ENCODE data around the gene CECR2.

Gene CECR2

DNA sequence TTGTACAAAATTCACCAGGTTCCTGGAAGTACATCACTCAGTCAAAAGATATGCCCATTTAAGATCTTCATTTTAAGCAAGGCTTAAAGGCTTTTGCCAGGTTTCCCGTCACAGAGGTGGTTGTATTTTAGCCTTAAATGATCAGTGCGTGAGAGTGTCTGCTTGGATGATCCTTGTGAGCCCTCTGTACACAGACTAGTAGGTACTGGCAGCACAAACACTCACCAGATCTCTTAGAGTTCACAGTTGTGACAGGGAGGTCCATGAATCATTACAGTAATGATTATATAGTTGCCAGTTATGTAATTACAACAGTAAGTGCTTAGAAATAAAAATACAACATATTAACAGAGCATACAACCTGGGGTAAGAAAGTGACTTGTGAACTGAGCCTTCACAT lies 109.9 kb downstream of the CECR2 start:
- no peak overlapping the region for H3K4me3 Mint-ChIP-seq
- DNase-seq, result no peak
- H3K4me1 Mint-ChIP-seq, result no peaks in the 10 kb centered on the region
- no peaks in the 10 kb centered on the region for H3K9me3 Mint-ChIP-seq
- ATAC-seq, result no peak
- no peak overlapping the region for H3K27ac Mint-ChIP-seq
- H3K36me3 Mint-ChIP-seq (ENCODE audit: low read depth), result no peaks in the 10 kb centered on the region
- peaks cover 15% of the 10 kb centered on the region for H3K27me3 Mint-ChIP-seq

DNA sequence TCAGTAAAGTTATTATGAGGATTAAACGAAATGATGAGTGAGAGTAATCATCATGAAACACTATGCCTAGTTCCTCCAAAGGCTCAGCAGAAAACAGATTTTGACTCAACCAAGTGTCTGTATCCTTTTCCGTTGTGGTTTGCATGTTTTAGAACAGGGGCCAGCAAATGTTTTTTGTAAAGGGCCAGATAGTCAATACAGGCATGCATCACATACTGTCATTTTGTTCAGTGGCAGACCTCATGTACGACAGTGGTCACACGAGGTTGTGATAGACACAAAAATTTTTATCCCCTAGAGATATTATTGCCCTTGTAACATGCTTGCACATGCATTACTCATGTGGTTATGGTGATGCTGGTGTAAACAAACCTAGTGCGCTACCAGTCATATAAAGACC lies 112.2 kb downstream of the CECR2 start:
- no peak for ATAC-seq

DNA sequence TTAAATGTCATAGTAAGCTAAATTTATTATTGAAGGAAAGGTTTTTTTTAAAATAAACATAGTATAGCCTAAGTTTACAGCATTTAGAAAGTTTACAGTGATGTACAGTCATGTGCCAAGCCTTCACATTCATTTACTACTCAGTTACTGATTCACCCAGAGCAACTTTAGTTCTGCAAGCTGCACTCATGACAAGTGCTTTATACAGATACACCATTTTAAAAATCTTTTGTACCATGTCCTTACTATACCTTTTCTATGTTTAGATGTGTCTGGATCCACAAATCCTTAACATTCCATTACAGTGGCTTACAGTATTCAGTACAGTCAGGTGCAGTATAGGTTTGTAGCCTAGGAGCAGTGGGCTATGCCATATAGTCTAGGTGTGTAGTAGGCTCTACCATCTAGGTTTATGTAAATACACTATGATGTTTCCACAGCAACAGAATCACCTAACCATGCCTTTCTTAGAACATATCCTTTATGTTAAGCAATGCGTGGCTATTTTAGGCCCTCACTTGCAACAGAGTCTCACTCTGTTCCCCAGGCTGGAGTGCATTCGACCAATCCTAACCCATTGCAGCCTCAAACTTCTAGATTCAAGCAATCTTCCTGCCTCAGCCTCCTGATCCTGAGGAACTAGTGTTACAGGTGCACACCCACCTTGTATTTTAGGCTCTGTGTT lies 114.6 kb downstream of the CECR2 start:
- ATAC-seq, result no peak
- H3K4me3 Mint-ChIP-seq, result no peak overlapping the region
- no peaks in the 10 kb centered on the region for H3K4me1 Mint-ChIP-seq

More for the DNA sequence above, 112.2 kb downstream of the CECR2 start:
- peaks cover 14% of the 10 kb centered on the region for H3K27me3 Mint-ChIP-seq
- H3K27ac Mint-ChIP-seq, result no peak overlapping the region
- H3K4me3 Mint-ChIP-seq, result no peak overlapping the region
- H3K36me3 Mint-ChIP-seq (ENCODE audit: low read depth), result no peaks in the 10 kb centered on the region
- no peak for DNase-seq
- H3K4me1 Mint-ChIP-seq, result no peaks in the 10 kb centered on the region
- no peaks in the 10 kb centered on the region for H3K9me3 Mint-ChIP-seq

DNA sequence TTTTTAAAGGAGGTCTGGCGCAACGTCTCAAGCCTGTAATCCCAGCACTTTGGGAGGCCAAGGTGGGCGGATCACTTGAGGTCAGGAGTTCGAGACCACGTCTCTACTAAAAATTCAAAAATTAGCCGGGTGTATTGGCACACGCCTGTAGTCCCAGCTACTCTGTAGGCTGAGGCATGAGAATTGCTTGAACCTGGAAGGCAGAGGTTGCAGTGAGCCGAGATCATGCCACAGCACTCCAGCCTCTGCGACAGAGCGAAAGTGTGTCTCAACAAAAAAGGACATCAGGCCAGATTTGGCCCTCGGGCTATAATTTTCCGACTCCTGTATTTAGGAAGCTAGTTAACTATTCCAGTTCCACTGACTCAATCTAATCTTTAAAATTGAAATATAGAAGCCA lies 115.3 kb downstream of the CECR2 start:
- no peaks in the 10 kb centered on the region for H3K27me3 Mint-ChIP-seq
- no peak for ATAC-seq
- H3K9me3 Mint-ChIP-seq, result no peaks in the 10 kb centered on the region
- no peak overlapping the region for H3K27ac Mint-ChIP-seq
- DNase-seq, result no peak
- H3K4me3 Mint-ChIP-seq, result no peak overlapping the region
- H3K4me1 Mint-ChIP-seq, result no peaks in the 10 kb centered on the region
- H3K36me3 Mint-ChIP-seq (ENCODE audit: low read depth), result no peaks in the 10 kb centered on the region

More for the DNA sequence above, 114.6 kb downstream of the CECR2 start:
- Mint-ChIP-seq H3K27me3 (peaks cover under 1% of the 10 kb centered on the region), H3K36me3 (ENCODE audit: low read depth) (no peaks in the 10 kb centered on the region), H3K27ac (no peak overlapping the region), H3K9me3 (no peaks in the 10 kb centered on the region)
- DNase-seq, result no peak

DNA sequence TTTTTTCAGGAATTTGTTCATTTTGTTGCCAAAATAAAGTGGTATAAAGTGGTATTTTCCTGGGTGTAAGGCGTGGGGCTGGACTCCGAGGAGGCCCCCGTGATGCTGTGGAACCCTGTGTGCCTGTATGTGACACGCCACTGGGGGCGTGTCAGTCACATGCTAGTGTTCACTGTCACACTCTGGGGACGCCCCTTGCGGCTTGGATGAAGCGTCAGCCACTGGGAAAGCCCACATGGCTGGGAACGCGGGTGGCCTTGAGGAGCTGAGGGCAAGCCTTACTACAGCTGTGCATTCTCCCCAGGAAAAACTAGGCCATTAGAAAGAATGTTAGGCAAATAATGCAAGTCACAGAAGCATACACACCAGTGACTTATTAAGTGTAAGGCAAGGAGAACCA lies 117.1 kb downstream of the CECR2 start:
- H3K27me3 Mint-ChIP-seq, result no peaks in the 10 kb centered on the region
- H3K9me3 Mint-ChIP-seq, result no peaks in the 10 kb centered on the region
- no peak overlapping the region for H3K4me3 Mint-ChIP-seq
- no peaks in the 10 kb centered on the region for H3K4me1 Mint-ChIP-seq
- ATAC-seq (no peak), DNase-seq (no peak)
- H3K27ac Mint-ChIP-seq, result no peak overlapping the region
- no peaks in the 10 kb centered on the region for H3K36me3 Mint-ChIP-seq (ENCODE audit: low read depth)

DNA sequence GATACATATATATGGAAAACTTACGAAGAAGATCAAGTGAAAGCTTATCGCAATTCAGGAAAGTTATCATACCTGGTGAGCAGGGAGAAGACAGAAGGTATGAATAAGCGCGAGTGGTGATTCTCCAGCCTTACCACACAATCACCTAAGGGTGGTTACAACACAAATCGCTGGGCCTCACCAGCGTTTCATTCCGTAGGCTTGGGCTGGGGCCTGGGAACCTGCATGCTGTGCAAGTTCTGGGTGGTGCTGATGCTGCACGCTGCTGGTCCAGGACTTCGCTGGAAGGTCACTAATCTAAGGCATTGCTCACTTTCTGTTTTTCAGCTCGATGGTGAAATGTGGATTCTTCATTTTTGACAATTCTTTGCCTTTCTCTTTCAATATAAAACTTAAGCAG lies 117.5 kb downstream of the CECR2 start:
- DNase-seq (no peak), ATAC-seq (no peak)
- no peaks in the 10 kb centered on the region for H3K36me3 Mint-ChIP-seq (ENCODE audit: low read depth)
- no peak overlapping the region for H3K4me3 Mint-ChIP-seq
- H3K9me3 Mint-ChIP-seq, result no peaks in the 10 kb centered on the region
- H3K27ac Mint-ChIP-seq, result no peak overlapping the region
- no peaks in the 10 kb centered on the region for H3K27me3 Mint-ChIP-seq
- no peaks in the 10 kb centered on the region for H3K4me1 Mint-ChIP-seq

DNA sequence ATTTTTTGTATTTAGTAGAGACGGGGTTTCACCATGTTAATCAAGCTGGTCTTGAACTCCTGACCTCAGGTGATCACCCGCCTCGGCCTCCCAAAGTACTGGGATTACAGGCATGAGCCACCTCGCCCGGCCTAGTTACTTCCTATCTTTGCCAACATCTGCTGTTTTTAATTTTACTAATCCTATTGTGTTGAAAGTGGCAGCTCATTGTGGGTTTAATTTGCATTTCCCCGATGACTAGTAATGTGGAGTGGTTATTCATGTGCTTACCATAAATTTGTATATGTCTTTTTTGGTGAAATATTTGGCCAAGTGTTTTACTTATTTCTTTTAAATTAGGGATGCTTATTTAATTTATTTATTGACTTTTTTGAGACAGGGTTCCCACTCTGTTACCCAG lies 119.8 kb downstream of the CECR2 start:
- ATAC-seq (no peak), DNase-seq (no peak)
- Mint-ChIP-seq H3K9me3 (no peaks in the 10 kb centered on the region), H3K36me3 (ENCODE audit: low read depth) (no peaks in the 10 kb centered on the region), H3K4me1 (no peaks in the 10 kb centered on the region), H3K4me3 (no peak overlapping the region), H3K27me3 (no peaks in the 10 kb centered on the region), H3K27ac (no peak overlapping the region)

DNA sequence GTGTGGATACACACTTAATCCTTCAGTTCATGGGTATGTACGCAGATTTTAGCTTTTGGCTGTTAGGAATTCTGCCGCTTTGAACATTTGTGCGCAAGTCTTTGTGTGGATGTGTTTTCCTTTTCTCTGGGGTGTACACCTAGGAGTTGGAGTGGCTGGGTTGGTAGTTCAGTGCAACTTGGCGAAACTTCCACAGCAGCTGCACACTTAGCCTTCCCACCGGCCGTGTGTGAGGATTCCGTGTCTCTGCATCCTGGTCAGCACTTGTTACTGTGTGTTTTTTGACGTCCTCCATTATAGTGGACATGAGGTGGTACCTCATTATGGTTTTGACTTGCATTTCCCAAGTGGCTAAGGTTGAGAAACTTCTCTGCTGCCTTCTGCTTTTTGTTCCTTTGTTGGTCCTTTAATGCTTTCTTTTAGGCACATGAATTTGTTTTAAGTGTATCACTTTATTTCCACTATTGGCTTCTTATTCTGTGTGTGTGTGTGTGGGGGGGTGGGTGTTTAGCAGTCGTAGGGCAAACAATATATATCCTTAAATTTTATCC lies 121.9 kb downstream of the CECR2 start:
- Mint-ChIP-seq H3K4me3 (no peak overlapping the region), H3K36me3 (ENCODE audit: low read depth) (no peaks in the 10 kb centered on the region), H3K27me3 (no peaks in the 10 kb centered on the region), H3K9me3 (no peaks in the 10 kb centered on the region), H3K4me1 (no peaks in the 10 kb centered on the region), H3K27ac (no peak overlapping the region)
- ATAC-seq (no peak), DNase-seq (no peak)

DNA sequence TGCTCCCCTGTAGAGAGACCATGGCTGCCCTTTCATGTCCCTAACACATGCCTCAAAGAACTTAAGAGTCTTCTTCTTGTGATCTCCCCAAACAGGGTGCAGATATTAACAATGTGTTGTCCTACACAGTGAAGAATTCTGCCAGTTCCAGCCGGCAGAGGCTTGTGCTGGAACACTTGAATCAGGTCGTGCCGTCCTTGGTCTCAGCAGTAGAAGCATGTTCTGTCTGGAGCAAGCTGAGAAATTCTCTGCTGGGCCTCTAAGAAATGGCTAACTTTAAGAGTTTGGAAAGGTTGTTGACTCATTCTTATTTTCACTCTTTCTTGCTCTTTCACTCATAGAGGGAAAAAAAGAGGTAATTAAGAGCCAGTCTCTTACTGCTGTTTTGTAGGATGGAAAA lies 123.0 kb downstream of the CECR2 start:
- Mint-ChIP-seq H3K4me1 (no peaks in the 10 kb centered on the region), H3K36me3 (ENCODE audit: low read depth) (no peaks in the 10 kb centered on the region), H3K27me3 (no peaks in the 10 kb centered on the region), H3K27ac (no peak overlapping the region), H3K4me3 (no peak overlapping the region), H3K9me3 (no peaks in the 10 kb centered on the region)
- ATAC-seq, result no peak
- DNase-seq, result no peak

DNA sequence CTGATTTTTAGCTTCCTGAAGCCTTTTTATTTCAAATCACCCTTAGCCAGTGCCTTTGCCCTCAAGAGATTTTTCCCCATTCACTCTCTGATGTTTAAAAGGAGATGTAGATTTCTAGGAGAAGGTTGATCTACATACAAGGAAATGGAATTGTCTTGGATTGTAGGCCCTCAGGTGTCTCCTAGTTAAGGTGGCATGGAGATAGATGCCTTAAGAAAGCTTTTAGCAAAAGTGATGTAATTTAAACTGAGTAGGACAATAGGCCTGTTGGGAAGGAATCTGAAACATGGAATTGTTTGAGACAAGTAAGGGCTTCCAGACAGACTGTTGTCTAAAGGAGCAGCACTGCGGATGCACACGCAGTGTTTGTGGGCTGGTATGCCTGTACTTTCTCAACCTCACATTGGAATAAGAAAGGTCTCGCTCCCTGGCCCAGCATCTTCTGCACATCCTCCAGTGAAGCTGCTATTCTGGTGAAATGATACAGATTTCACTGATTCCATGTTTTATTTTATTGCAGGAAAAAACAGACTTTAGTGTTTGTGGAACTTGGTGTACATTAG lies 124.2 kb downstream of the CECR2 start:
- no peak overlapping the region for H3K4me3 Mint-ChIP-seq
- no peak for ATAC-seq
- no peaks in the 10 kb centered on the region for H3K9me3 Mint-ChIP-seq
- H3K36me3 Mint-ChIP-seq (ENCODE audit: low read depth), result no peaks in the 10 kb centered on the region
- no peak for DNase-seq
- no peak overlapping the region for H3K27ac Mint-ChIP-seq
- no peaks in the 10 kb centered on the region for H3K27me3 Mint-ChIP-seq
- no peaks in the 10 kb centered on the region for H3K4me1 Mint-ChIP-seq

DNA sequence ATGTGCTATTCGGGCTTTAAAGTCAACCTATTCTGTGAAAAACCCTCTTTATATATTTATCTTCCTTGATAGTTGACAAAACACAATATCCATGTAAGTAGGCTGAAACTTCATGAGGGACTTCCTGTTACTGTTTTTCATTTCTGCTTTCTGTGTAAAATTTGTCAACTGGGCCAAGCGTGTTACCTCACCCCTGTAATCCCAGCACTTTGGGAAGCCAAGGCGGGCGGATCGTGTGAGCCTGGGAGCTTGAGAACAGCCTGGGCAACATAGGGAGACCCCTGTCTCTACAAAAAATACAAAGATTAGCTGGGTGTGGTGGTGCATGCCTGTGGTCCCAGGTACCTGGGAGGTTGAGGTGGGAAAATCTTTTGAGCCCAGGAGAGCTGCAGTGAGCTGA lies 127.6 kb downstream of the CECR2 start:
- ATAC-seq (no peak), DNase-seq (no peak)
- H3K4me1 Mint-ChIP-seq, result peaks cover 2% of the 10 kb centered on the region
- no peak overlapping the region for H3K27ac Mint-ChIP-seq
- no peak overlapping the region for H3K4me3 Mint-ChIP-seq
- H3K36me3 Mint-ChIP-seq (ENCODE audit: low read depth), result no peaks in the 10 kb centered on the region
- no peaks in the 10 kb centered on the region for H3K27me3 Mint-ChIP-seq
- no peaks in the 10 kb centered on the region for H3K9me3 Mint-ChIP-seq

DNA sequence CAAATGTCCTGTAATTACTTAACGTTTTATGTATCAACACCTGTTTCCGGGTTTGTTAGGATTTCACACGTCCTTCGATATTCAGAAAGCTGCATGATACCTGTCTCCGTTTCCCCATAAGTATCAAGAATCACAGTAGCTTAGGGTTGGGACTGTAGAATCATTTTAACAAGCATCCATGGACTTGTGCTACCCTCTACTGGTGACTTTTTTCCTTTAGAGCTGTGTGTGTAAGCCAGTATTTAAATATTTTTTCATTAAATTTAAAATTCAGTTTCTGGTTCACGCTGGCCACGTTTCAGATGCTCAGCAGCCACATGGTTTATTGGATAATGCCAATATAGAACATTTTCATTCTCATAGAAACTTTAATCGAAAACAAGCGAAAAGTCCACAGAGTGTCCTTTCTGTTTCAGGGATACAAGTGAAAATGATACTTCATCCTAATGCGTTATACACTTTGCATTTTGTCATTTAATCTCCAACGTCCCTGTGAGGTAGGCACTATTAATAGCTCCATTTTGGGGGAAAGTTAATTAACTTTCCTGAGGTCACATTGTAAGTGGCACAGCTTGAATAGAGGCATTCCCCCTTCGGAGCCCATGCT lies 132.5 kb downstream of the CECR2 start:
- ATAC-seq (peak; percentile 72), DNase-seq (no peak)
- no peak overlapping the region for H3K27ac Mint-ChIP-seq
- no peaks in the 10 kb centered on the region for H3K36me3 Mint-ChIP-seq (ENCODE audit: low read depth)
- H3K27me3 Mint-ChIP-seq, result no peaks in the 10 kb centered on the region
- peaks cover 2% of the 10 kb centered on the region for H3K4me1 Mint-ChIP-seq
- no peaks in the 10 kb centered on the region for H3K9me3 Mint-ChIP-seq
- H3K4me3 Mint-ChIP-seq, result no peak overlapping the region

DNA sequence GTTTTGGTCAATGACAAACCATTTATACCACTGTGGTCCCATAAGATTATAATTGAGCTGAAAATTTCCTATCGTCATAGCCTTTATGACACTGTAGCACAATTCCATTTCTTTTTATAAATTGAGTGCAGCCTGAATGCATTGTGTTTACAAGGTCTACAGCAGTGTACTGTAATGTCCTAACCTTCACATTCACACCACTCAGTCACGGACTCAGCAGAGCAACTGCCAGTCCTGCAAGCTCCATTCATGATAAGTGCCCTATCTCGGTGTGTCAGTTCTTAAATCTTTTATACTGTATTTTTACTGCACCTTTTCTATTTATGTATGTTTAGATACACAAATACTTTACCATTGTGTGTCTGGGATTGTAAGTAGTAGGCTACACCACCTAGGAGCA lies 138.8 kb downstream of the CECR2 start:
- Mint-ChIP-seq H3K4me3 (no peak overlapping the region), H3K4me1 (no peaks in the 10 kb centered on the region), H3K9me3 (no peaks in the 10 kb centered on the region), H3K27ac (no peak overlapping the region), H3K36me3 (ENCODE audit: low read depth) (no peaks in the 10 kb centered on the region), H3K27me3 (peaks cover 6% of the 10 kb centered on the region)
- DNase-seq (no peak), ATAC-seq (no peak)

DNA sequence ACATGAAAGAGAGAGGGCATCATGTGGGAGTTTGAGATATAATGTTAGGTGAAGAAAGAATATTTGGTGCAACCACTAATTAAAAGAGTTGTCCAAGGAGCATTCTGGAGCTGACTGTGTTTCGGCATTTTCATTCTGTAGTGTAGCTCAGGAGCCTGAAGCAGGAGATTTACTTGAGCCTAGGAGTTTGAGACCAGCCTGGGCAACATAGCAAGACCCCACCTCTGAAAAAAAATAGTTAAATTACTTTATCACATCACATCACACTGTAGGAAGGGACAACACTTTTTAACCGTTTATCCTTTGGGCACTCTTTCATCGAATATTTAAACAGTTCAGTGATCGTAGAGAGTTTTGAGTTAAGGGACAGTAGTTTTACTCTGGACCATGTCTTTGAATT lies 143.7 kb downstream of the CECR2 start:
- Mint-ChIP-seq H3K9me3 (no peaks in the 10 kb centered on the region), H3K4me1 (no peaks in the 10 kb centered on the region), H3K36me3 (ENCODE audit: low read depth) (no peaks in the 10 kb centered on the region), H3K27me3 (peaks cover 8% of the 10 kb centered on the region), H3K4me3 (no peak overlapping the region), H3K27ac (no peak overlapping the region)
- DNase-seq, result no peak
- ATAC-seq, result no peak

DNA sequence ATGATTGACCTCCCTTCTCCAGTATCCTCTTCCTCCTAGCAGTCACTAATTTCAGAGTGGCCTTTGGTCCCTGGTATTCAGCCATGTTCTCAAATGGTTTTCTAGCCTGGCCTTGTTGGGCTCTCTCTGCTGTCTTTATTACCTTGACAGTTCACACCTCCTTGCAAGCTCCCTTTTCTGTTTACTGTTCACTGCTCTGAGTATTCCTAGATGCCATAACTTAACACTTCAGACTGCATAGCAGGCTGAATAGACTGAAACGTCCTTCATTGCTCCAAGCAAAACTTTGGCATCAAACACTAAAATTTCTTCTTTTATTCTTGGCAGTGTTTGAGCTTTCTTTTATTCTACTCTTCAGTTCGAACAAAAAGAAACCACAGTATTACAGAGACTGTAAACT lies 144.4 kb downstream of the CECR2 start:
- Mint-ChIP-seq H3K36me3 (ENCODE audit: low read depth) (no peaks in the 10 kb centered on the region), H3K4me1 (no peaks in the 10 kb centered on the region), H3K9me3 (no peaks in the 10 kb centered on the region), H3K27ac (no peak overlapping the region), H3K27me3 (peaks cover 8% of the 10 kb centered on the region), H3K4me3 (no peak overlapping the region)
- no peak for ATAC-seq
- no peak for DNase-seq
